ENCODE measurements around the gene ARHGAP24. TPM values are rescaled to one million over a fixed set of nuclear protein-coding genes. Genes with fewer than 3 reads are reported as not detected.

Gene ARHGAP24
- total RNA-seq, 4 donors from 2014 or later, result 41.6 to 71.2 (median 62.0) TPM

- no peak for TF ChIP-seq EP300 (IDR thresholded peaks at IDR 0.05)
- TF ChIP-seq, protein P1, sequence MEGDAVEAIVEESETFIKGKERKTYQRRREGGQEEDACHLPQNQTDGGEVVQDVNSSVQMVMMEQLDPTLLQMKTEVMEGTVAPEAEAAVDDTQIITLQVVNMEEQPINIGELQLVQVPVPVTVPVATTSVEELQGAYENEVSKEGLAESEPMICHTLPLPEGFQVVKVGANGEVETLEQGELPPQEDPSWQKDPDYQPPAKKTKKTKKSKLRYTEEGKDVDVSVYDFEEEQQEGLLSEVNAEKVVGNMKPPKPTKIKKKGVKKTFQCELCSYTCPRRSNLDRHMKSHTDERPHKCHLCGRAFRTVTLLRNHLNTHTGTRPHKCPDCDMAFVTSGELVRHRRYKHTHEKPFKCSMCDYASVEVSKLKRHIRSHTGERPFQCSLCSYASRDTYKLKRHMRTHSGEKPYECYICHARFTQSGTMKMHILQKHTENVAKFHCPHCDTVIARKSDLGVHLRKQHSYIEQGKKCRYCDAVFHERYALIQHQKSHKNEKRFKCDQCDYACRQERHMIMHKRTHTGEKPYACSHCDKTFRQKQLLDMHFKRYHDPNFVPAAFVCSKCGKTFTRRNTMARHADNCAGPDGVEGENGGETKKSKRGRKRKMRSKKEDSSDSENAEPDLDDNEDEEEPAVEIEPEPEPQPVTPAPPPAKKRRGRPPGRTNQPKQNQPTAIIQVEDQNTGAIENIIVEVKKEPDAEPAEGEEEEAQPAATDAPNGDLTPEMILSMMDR (IDR thresholded peaks at IDR 0.05), result no peak
- TF ChIP-seq POLR2A (IDR thresholded peaks at IDR 0.05), result no peak
- H3K4me1 ChIP-seq, result peaks cover 0 to 37% (median 9%) of the 10 kb centered on the region in 4 donors
- DNase-seq (ENCODE audit: low spot score in 2 of 2), result no peak
- WGBS, 2 donors, result 44 to 57% methylated on average over 5 of the region's 5 CpGs
- H3K27ac ChIP-seq, result peak overlapping the region in 1 of 4 donors; percentile 10
- H3K36me3 ChIP-seq, result no peaks in the 10 kb centered on the region
- no peak overlapping the region for H3K4me3 ChIP-seq
- H3K27me3 ChIP-seq, result no peaks in the 10 kb centered on the region
- no peaks in the 10 kb centered on the region for H3K9me3 ChIP-seq
These were observed 454.0 kb downstream of the ARHGAP24 start for GRCh38 chr4:85928775-85929591.

DNA sequence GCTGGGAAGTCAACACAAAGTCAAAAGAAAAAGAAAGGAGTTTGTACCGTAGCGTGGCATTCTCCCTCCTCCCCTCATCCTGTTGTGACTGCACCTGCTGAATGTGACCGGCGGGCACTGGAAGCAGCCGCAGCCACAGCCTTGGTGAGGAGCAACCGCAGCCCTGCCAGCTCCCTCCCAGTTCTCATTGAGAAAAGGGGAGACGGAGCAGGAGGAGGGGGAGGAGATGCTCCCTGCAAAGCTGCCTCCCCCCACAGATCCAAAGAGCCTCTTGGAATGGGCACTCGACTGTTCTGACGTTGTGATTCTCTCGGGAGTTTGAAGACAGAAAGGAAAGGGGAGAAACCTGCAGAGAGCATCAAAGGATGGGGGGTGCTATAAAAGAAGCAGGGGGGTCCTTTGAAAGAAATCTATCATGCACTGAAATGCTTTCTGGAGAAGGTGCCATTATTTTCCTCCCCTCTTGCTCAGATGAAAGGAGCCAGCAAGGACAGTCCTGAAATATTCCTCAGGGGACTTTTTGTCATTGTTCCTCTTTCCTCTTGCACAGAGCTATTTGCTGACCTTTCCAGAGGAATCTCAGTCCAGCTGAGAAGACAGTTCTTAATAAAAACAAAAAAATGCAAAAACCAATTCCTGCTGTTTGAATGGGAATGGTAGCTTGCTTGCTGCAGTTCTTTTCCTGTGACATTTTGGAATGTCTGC is 455.2 kb downstream of the ARHGAP24 start:
- Histone ChIP-seq H3K27me3 (no peaks in the 10 kb centered on the region), H3K27ac (no peak overlapping the region), H3K36me3 (no peaks in the 10 kb centered on the region), H3K4me1 (peaks cover 0 to 37% (median 9%) of the 10 kb centered on the region in 4 donors), H3K9me3 (no peaks in the 10 kb centered on the region), H3K4me3 (no peak overlapping the region)
- 28 to 34% methylated on average over 10 of the region's 10 CpGs for WGBS, 2 donors
- TF ChIP-seq, protein P1 (IDR thresholded peaks at IDR 0.05), result no peak
- no peak for TF ChIP-seq EP300 (IDR thresholded peaks at IDR 0.05)
- no peak for TF ChIP-seq POLR2A (IDR thresholded peaks at IDR 0.05)
- no peak for DNase-seq (ENCODE audit: low spot score in 2 of 2)

DNA sequence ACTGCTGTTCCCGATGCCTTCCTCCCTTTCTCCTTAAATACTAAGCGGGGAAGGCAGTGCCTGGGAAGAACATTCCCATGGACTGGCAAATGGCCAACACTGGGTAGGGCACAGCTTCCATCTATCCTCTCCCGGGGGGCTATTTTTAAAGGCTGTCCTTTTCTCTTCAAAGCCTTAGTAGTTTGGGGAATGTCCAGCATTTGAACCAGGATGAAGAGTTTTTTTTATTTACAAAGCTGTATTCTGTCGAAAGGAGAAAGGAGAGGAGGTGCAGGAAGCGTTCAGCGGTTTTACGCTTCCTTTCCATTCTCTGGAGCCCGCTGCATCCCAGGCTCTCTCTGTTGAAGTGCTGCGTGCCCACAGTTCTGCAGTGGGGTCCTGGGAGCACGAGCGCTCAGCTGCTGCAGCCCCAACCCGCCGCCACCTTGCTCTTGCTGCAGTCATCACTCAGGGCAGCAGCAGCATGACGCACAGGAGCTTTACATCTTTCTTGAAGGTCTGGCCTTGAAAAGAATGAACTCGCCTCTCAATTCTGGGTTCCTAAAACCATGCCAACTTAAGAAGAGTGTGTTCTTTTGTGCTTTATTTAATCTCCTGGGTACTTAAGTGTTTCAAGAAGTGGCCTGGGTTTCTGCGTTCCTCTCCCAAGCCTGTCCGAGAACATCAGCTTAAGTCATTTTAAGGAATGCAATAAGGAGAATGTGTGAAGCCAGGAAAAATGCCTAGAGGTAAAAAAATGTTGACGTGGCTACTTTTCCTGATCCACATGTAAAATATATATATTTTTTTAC is 457.7 kb downstream of the ARHGAP24 start:
- H3K4me3 ChIP-seq, result no peak overlapping the region
- TF ChIP-seq POLR2A (IDR thresholded peaks at IDR 0.05), result no peak
- TF ChIP-seq EP300 (IDR thresholded peaks at IDR 0.05), result no peak
- TF ChIP-seq, protein P1 (IDR thresholded peaks at IDR 0.05), result no peak
- H3K9me3 ChIP-seq, result no peaks in the 10 kb centered on the region

DNA sequence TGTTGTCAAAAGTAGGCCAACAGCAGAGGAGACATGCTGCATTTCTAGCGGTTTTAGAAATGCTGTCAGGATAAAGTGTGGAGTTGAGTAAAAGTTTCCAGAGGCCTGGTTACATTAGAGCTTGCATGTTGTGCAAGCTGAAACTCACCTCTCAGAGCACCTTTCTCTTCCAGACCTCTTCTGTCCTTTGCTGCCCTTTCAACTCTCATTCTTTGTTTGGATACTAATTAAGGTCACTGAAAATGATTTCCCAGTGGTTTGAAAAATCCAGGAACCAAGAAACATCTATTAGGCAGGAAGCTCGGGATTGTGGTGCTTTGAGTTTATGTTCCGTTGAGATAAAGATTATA is 458.3 kb downstream of the ARHGAP24 start:
- H3K4me3 ChIP-seq, result no peak overlapping the region
- no peak overlapping the region for H3K27ac ChIP-seq
- TF ChIP-seq POLR2A (IDR thresholded peaks at IDR 0.05) (no peak), EP300 (IDR thresholded peaks at IDR 0.05) (no peak)
- TF ChIP-seq, protein P1 (IDR thresholded peaks at IDR 0.05), result no peak
- no peaks in the 10 kb centered on the region for H3K27me3 ChIP-seq
- DNase-seq (ENCODE audit: low spot score in 2 of 2), result no peak
- no peaks in the 10 kb centered on the region for H3K36me3 ChIP-seq
- WGBS, 2 donors, result 85 to 90% methylated on average over 3 of the region's 3 CpGs
- H3K9me3 ChIP-seq, result no peaks in the 10 kb centered on the region
- H3K4me1 ChIP-seq, result peaks cover 0 to 32% (median 9%) of the 10 kb centered on the region in 4 donors

More for the DNA sequence above, 457.7 kb downstream of the ARHGAP24 start:
- H3K4me1 ChIP-seq, result peaks cover 0 to 37% (median 9%) of the 10 kb centered on the region in 4 donors
- DNase-seq (ENCODE audit: low spot score in 2 of 2), result no peak
- 53 to 58% methylated on average over 18 of the region's 18 CpGs for WGBS, 2 donors
- no peak overlapping the region for H3K27ac ChIP-seq
- no peaks in the 10 kb centered on the region for H3K36me3 ChIP-seq
- H3K27me3 ChIP-seq, result no peaks in the 10 kb centered on the region
